IMR-90 (cell line): ENCODE measurements around the gene HUNK. TPM values are rescaled to one million over a fixed set of nuclear protein-coding genes. Genes with fewer than 3 reads are reported as not detected.

Experiments
- ATAC-seq: fragments of 200-7000 bp; cut with Tn5 transposase; 2 replicates; pipeline ENCODE4 v1.9.1; 2020; ENCODE audit warnings: low read depth, mild to moderate bottlenecking, moderate library complexity
- BruUV-seq: library from RNA; stranded (reverse); fragments of 400-500 nt; replicated peaks from 2 replicates; lab custom pipeline; 2021; lab: Mats Ljungman, UMichigan
- CTCF ChIA-PET: fragments of 300-600 bp; formaldehyde crosslinking; extraction: SDS; loops from one replicate; lab custom pipeline; 2021; ENCODE audit warnings: antibody characterized with exemption; lab: Yijun Ruan, JAX
- POLR2A ChIA-PET: fragments of 300-600 bp; sonication (Branson Sonifier 250); formaldehyde crosslinking; loops from one replicate; lab custom pipeline; 2022; ENCODE audit warnings: antibody characterized with exemption; ENCODE audit not compliant: unreplicated experiment; lab: Charles Lee
- DNase-seq: peaks from one replicate; pipeline ENCODE4 v3.0.0; 2013
- H2AFZ ChIP-seq: replicated peaks from 2 replicates; pipeline ENCODE3; 2013; ENCODE audit warnings: low read length, mild to moderate bottlenecking; ENCODE audit not compliant: poor library complexity
- H2AK5ac ChIP-seq: 2 replicates; pipeline ENCODE4 v1.6.1; 2013; ENCODE audit warnings: low read depth, low read length, inconsistent platforms
- H2AK9ac ChIP-seq: replicated peaks from 2 replicates; pipeline ENCODE3; 2013; ENCODE audit warnings: mild to moderate bottlenecking, low read depth, low read length, moderate library complexity; ENCODE audit not compliant: poor library complexity
- H2BK120ac ChIP-seq: 2 replicates; pipeline ENCODE4 v1.6.1; 2013; ENCODE audit warnings: low read depth, low read length, inconsistent platforms
- H2BK15ac ChIP-seq: 3 replicates; pipeline ENCODE4 v1.6.1; 2013; ENCODE audit warnings: low read depth, low read length, inconsistent platforms
- H2BK20ac ChIP-seq: 2 replicates; pipeline ENCODE4 v1.6.1; 2013; ENCODE audit warnings: low read depth, mild to moderate bottlenecking, inconsistent platforms, low read length, moderate library complexity
- H2BK5ac ChIP-seq: 2 replicates; pipeline ENCODE4 v1.6.1; 2013; ENCODE audit warnings: mild to moderate bottlenecking, low read depth, low read length, inconsistent platforms; ENCODE audit not compliant: poor library complexity, severe bottlenecking
- H3K14ac ChIP-seq: replicated peaks from 2 replicates; pipeline ENCODE4 v1.6.1; 2013; ENCODE audit warnings: low read depth, low read length, inconsistent platforms
- H3K18ac ChIP-seq: 2 replicates; pipeline ENCODE4 v1.6.1; 2013; ENCODE audit warnings: low read depth, low read length, control low read depth
- H3K23ac ChIP-seq: 2 replicates; pipeline ENCODE4 v1.6.1; 2013; ENCODE audit warnings: low read depth, low read length, inconsistent platforms
- H3K27ac ChIP-seq: 2 replicates; pipeline ENCODE4 v1.5.1; 2013; ENCODE audit warnings: mild to moderate bottlenecking, control low read depth, low read length; ENCODE audit not compliant: insufficient read depth
- H3K27me3 ChIP-seq: 2 replicates; pipeline ENCODE4 v1.6.1; 2013; ENCODE audit warnings: low read length; ENCODE audit not compliant: control insufficient read depth, insufficient read depth
- H3K36me3 ChIP-seq: 2 replicates; pipeline ENCODE4 v1.6.1; 2013; ENCODE audit warnings: low read length, mixed read lengths; ENCODE audit not compliant: control insufficient read depth, insufficient read depth
- H3K4ac ChIP-seq: 2 replicates; pipeline ENCODE4 v1.6.1; 2013; ENCODE audit warnings: low read depth, low read length, inconsistent platforms
- H3K4me1 ChIP-seq: 2 replicates; pipeline ENCODE4 v1.6.1; 2013; ENCODE audit warnings: low read length, mixed read lengths; ENCODE audit not compliant: control insufficient read depth, insufficient read depth
- H3K4me2 ChIP-seq: 2 replicates; pipeline ENCODE4 v1.6.1; 2013; ENCODE audit warnings: low read depth, mild to moderate bottlenecking, control low read depth, low read length, moderate library complexity
- H3K4me3 ChIP-seq: 2 replicates; pipeline ENCODE4 v1.5.1; 2013; ENCODE audit warnings: low read depth, mild to moderate bottlenecking, control low read depth, low read length, moderate library complexity; ENCODE audit not compliant: insufficient read depth
- H3K56ac ChIP-seq: 2 replicates; pipeline ENCODE4 v1.6.1; 2013; ENCODE audit warnings: low read length, inconsistent platforms; ENCODE audit not compliant: insufficient read depth; ENCODE audit errors: extremely low read depth
- H3K79me1 ChIP-seq, 2 experiments: 2 replicates each; pipeline ENCODE4 v1.6.1; 2013; ENCODE audit warnings: low read length in 2 of 2, inconsistent platforms in 1 of 2, low read depth in 1 of 2
- H3K9ac ChIP-seq: 2 replicates; pipeline ENCODE4 v1.6.1; 2013; ENCODE audit warnings: low read depth, low read length, control low read depth
- H3K9me1 ChIP-seq: 2 replicates; pipeline ENCODE4 v1.6.1; 2013; ENCODE audit warnings: low read length, inconsistent platforms; ENCODE audit not compliant: insufficient read depth
- H3K9me3 ChIP-seq: 2 replicates; pipeline ENCODE4 v1.6.1; 2013; ENCODE audit warnings: low read length; ENCODE audit not compliant: control insufficient read depth, insufficient read depth
- H4K20me1 ChIP-seq: 2 replicates; pipeline ENCODE4 v1.6.1; 2013; ENCODE audit warnings: low read length, inconsistent platforms; ENCODE audit not compliant: insufficient read depth
- H4K5ac ChIP-seq: 2 replicates; pipeline ENCODE4 v1.6.1; 2013; ENCODE audit warnings: mild to moderate bottlenecking, low read depth, low read length, control low read depth
- H4K8ac ChIP-seq, 2 experiments: 2 replicates each; pipeline ENCODE4 v1.6.1; 2013; ENCODE audit warnings: low read depth in 2 of 2, low read length in 2 of 2, control low read depth in 1 of 2, inconsistent platforms in 1 of 2
- H4K91ac ChIP-seq: 2 replicates; pipeline ENCODE4 v1.6.1; 2013; ENCODE audit warnings: low read depth, low read length, inconsistent platforms; ENCODE audit not compliant: insufficient read depth
- BHLHE40 ChIP-seq: fragments of 150-350 bp; IDR thresholded peaks from 2 replicates; pipeline ENCODE4 v1.6.1; 2016; ENCODE audit warnings: mild to moderate bottlenecking, low read depth, low read length
- CEBPB ChIP-seq: IDR thresholded peaks from 2 replicates; pipeline ENCODE4 v1.6.1; 2012; ENCODE audit warnings: low read depth, low read length, improper control_type of control experiment
- CHD1 ChIP-seq: IDR thresholded peaks from 2 replicates; pipeline ENCODE4 v1.6.1; 2012; ENCODE audit warnings: low read depth, low read length, improper control_type of control experiment
- FOS ChIP-seq: fragments of 150-350 bp; IDR thresholded peaks from 2 replicates; pipeline ENCODE4 v1.6.1; 2016; ENCODE audit warnings: low read depth, low read length
- MAFK ChIP-seq: IDR thresholded peaks from 2 replicates; pipeline ENCODE4 v1.6.1; 2012; ENCODE audit warnings: low read depth, low read length, improper control_type of control experiment
- MAZ ChIP-seq: IDR thresholded peaks from 2 replicates; pipeline ENCODE4 v1.6.1; 2012; ENCODE audit warnings: low read depth, mild to moderate bottlenecking, low read length, improper control_type of control experiment, moderate library complexity, borderline replicate concordance
- MXI1 ChIP-seq: IDR thresholded peaks from 2 replicates; pipeline ENCODE4 v1.6.1; 2012; ENCODE audit warnings: low read depth, mild to moderate bottlenecking, low read length, moderate library complexity, borderline replicate concordance
- NFE2L2 ChIP-seq: fragments of 150-350 bp; IDR thresholded peaks from 2 replicates; pipeline ENCODE4 v1.6.1; 2016; ENCODE audit warnings: low read depth, mild to moderate bottlenecking, low read length
- POLR2A ChIP-seq: IDR thresholded peaks from 2 replicates; pipeline ENCODE4 v1.6.1; 2012; ENCODE audit warnings: mild to moderate bottlenecking, low read depth, low read length
- RAD21 ChIP-seq: IDR thresholded peaks from 2 replicates; pipeline ENCODE4 v1.6.1; 2012; ENCODE audit warnings: low read length, improper control_type of control experiment
- RCOR1 ChIP-seq: IDR thresholded peaks from 2 replicates; pipeline ENCODE4 v1.6.1; 2012; ENCODE audit warnings: mild to moderate bottlenecking, low read length, improper control_type of control experiment; ENCODE audit not compliant: insufficient replicate concordance
- RFX5 ChIP-seq: IDR thresholded peaks from 2 replicates; pipeline ENCODE4 v1.8.0; 2012; ENCODE audit warnings: low read depth, mild to moderate bottlenecking, low read length, moderate library complexity
- SMC3 ChIP-seq: fragments of 150-350 bp; IDR thresholded peaks from 2 replicates; pipeline ENCODE4 v1.6.1; 2016; ENCODE audit warnings: low read depth, mild to moderate bottlenecking, antibody characterized with exemption, low read length, moderate library complexity
- WGBS, 2 experiments: methylation state at CpG; one replicate each; pipeline versions ENCODE4 v1.1.5 to v1.1.7; 2013; ENCODE audit warnings: missing lambda C conversion rate in 2 of 2; ENCODE audit not compliant: insufficient read length in 1 of 2; ENCODE audit errors: extremely low coverage in 2 of 2; 5-methylcytosine and 5-hydroxymethylcytosine counted together
- dilution Hi-C: fragments of 300-500 bp; cut with HindIII; formaldehyde crosslinking; loops from one replicate; pipeline ENCODE4 v1.14.3; 2018; ENCODE audit warnings: low sequenced_read_pairs; ENCODE audit not compliant: unreplicated experiment
- in situ Hi-C: fragments of 300-500 bp; cut with MboI; formaldehyde crosslinking; loops from 3 replicates; pipeline ENCODE4 v1.14.3; 2019; ENCODE audit warnings: low sequenced_read_pairs, inconsistent platforms, mixed read lengths
- intact Hi-C: fragments of 100-400 bp; cut with micrococcal nuclease; formaldehyde crosslinking; loops from 2 replicates; pipeline ENCODE4 v1.10.0; 2022
- polyA plus RNA-seq, 3 experiments: library from polyadenylated mRNA; depleted of rRNA; stranded (reverse); fragments of >200 nt; gene quantifications; 2 replicates each; pipeline ENCODE4 v1.2.3, GENCODE V29; 2012; ENCODE audit warnings: low replicate concordance in 1 of 3
- total RNA-seq: library from RNA; depleted of rRNA; stranded (reverse); fragments of >200 nt; gene quantifications from 2 replicates; pipeline ENCODE4 v1.2.3, GENCODE V29; 2012
- TF ChIP-seq, protein P1 (sequence below): fragments of 150-350 bp; IDR thresholded peaks from 2 replicates; pipeline ENCODE4 v1.6.1; 2016; ENCODE audit warnings: low read depth, mild to moderate bottlenecking, low read length, moderate library complexity, borderline replicate concordance
- TF ChIP-seq, protein P2 (sequence below): conservative IDR thresholded peaks from 2 replicates; pipeline ENCODE4 v1.5.1; 2012; ENCODE audit warnings: mild to moderate bottlenecking, low read depth, low read length, improper control_type of control experiment
- TF ChIP-seq, protein P3 (sequence below): fragments of 150-350 bp; IDR thresholded peaks from 2 replicates; pipeline ENCODE4 v1.6.1; 2017; ENCODE audit warnings: mild to moderate bottlenecking, antibody characterized with exemption, low read length, low read depth

The HUNK gene
- total and polyA plus RNA-seq, 2 of the 4 experiments (the other 2 are of a cell fraction) = 1.0 to 2.0 TPM

DNA sequence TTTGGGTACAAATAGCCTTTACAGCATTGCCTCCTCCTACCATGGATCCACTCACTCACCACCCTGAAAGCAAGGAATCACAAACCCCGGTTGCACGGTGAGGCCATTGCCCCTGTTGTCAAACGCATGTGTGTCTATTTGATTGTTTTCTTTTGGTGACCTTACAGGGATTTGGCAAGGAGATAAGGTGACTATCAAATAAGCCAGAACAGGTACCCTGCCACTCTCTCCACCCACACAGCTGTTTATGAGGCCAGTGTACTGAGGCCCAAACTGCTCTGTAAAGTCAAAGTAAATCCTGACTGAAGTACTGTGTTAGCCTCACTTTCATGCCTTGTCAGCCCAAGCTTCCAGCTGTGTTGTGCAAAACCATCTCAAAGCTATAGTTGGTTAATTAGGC is 136.4 kb downstream of the HUNK start:
- Histone ChIP-seq H4K8ac (no peak overlapping the region), H3K36me3 (no peaks in the 10 kb centered on the region), H3K4ac (no peak overlapping the region), H3K27me3 (no peaks in the 10 kb centered on the region; the same call in 1 of the 2 replicates), H3K79me1 (no peaks in the 10 kb centered on the region), H3K9me3 (peaks cover 3% of the 10 kb centered on the region), H4K5ac (no peak overlapping the region), H2BK15ac (no peak overlapping the region), H2BK120ac (no peak overlapping the region), H2AK9ac (no peak overlapping the region), H3K14ac (no peak overlapping the region), H3K56ac (no peak overlapping the region), H3K23ac (no peak overlapping the region), H2BK20ac (no peak overlapping the region), H3K4me1 (0 out of 2 replicates have a peak, but pooled peaks cover 2% of the 10 kb centered on the region), H3K4me3 (no peak overlapping the region), H3K9ac (no peak overlapping the region), H2AFZ (no peak overlapping the region), H4K20me1 (no peaks in the 10 kb centered on the region), H3K18ac (no peak overlapping the region), H2BK5ac (no peak overlapping the region), H3K9me1 (no peaks in the 10 kb centered on the region), H2AK5ac (no peak overlapping the region), H3K4me2 (no peak overlapping the region), H3K27ac (no peak overlapping the region), H4K91ac (no peak overlapping the region)
- DNase-seq (no peak), ATAC-seq (no peak)
- intact Hi-C loops (no loop called here), in situ Hi-C loops (no loop called here), dilution Hi-C loops (no loop called here)
- WGBS, 2 experiments = no CpG with 5 or more reads among the region's 3 CpGs
- BruUV-seq = no TSS peak
- ChIA-PET CTCF (no interaction called here), POLR2A (no interaction called here)
- TF ChIP-seq RCOR1 = no peak
- TF ChIP-seq, protein P1, sequence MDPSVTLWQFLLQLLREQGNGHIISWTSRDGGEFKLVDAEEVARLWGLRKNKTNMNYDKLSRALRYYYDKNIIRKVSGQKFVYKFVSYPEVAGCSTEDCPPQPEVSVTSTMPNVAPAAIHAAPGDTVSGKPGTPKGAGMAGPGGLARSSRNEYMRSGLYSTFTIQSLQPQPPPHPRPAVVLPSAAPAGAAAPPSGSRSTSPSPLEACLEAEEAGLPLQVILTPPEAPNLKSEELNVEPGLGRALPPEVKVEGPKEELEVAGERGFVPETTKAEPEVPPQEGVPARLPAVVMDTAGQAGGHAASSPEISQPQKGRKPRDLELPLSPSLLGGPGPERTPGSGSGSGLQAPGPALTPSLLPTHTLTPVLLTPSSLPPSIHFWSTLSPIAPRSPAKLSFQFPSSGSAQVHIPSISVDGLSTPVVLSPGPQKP = no peak
- TF ChIP-seq MAFK = no peak
- no peak for TF ChIP-seq MXI1
- TF ChIP-seq POLR2A = no peak
- no peak for TF ChIP-seq SMC3
- TF ChIP-seq RFX5 = no peak
- no peak for TF ChIP-seq CHD1
- TF ChIP-seq BHLHE40 = no peak
- TF ChIP-seq FOS = no peak
- TF ChIP-seq, protein P2, sequence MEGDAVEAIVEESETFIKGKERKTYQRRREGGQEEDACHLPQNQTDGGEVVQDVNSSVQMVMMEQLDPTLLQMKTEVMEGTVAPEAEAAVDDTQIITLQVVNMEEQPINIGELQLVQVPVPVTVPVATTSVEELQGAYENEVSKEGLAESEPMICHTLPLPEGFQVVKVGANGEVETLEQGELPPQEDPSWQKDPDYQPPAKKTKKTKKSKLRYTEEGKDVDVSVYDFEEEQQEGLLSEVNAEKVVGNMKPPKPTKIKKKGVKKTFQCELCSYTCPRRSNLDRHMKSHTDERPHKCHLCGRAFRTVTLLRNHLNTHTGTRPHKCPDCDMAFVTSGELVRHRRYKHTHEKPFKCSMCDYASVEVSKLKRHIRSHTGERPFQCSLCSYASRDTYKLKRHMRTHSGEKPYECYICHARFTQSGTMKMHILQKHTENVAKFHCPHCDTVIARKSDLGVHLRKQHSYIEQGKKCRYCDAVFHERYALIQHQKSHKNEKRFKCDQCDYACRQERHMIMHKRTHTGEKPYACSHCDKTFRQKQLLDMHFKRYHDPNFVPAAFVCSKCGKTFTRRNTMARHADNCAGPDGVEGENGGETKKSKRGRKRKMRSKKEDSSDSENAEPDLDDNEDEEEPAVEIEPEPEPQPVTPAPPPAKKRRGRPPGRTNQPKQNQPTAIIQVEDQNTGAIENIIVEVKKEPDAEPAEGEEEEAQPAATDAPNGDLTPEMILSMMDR = no peak
- no peak for TF ChIP-seq CEBPB
- TF ChIP-seq MAZ = no peak
- no peak for TF ChIP-seq RAD21
- TF ChIP-seq, protein P3, sequence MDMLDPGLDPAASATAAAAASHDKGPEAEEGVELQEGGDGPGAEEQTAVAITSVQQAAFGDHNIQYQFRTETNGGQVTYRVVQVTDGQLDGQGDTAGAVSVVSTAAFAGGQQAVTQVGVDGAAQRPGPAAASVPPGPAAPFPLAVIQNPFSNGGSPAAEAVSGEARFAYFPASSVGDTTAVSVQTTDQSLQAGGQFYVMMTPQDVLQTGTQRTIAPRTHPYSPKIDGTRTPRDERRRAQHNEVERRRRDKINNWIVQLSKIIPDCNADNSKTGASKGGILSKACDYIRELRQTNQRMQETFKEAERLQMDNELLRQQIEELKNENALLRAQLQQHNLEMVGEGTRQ = no peak
- no peak for TF ChIP-seq NFE2L2
